AML-193 (cell line): ENCODE measurements around the gene CACNA2D3.

ENCODE experiments used
- DNase-seq, 2 experiments: peaks; one replicate each; lab custom pipeline; 2025; lab: John Stamatoyannopoulos, UW

CACNA2D3 gene

GRCh38 chr3:54676087-54676486 lies 553.7 kb downstream of the CACNA2D3 start:
- no peak for DNase-seq

GRCh38 chr3:54681706-54682105 lies 559.4 kb downstream of the CACNA2D3 start:
- DNase-seq: no peak

GRCh38 chr3:54685213-54685612 lies 562.9 kb downstream of the CACNA2D3 start:
- no peak for DNase-seq

- no peak for DNase-seq
These were observed 569.0 kb downstream of the CACNA2D3 start for GRCh38 chr3:54691289-54691771.

GRCh38 chr3:54696313-54696712 lies 574.0 kb downstream of the CACNA2D3 start:
- no peak for DNase-seq

GRCh38 chr3:54698054-54698453 lies 575.7 kb downstream of the CACNA2D3 start:
- no peak for DNase-seq

- no peak for DNase-seq
These were observed 581.6 kb downstream of the CACNA2D3 start for GRCh38 chr3:54703923-54704322.

GRCh38 chr3:54705730-54706129 lies 583.4 kb downstream of the CACNA2D3 start:
- no peak for DNase-seq

- no peak for DNase-seq
These were observed 584.4 kb downstream of the CACNA2D3 start for GRCh38 chr3:54706738-54707137.

- DNase-seq: no peak
These were observed 587.4 kb downstream of the CACNA2D3 start for GRCh38 chr3:54709785-54710184.

- no peak for DNase-seq
These were observed 588.6 kb downstream of the CACNA2D3 start for GRCh38 chr3:54710954-54711353.

GRCh38 chr3:54712539-54712938 lies 590.2 kb downstream of the CACNA2D3 start:
- no peak for DNase-seq

GRCh38 chr3:54713031-54713430 lies 590.7 kb downstream of the CACNA2D3 start:
- DNase-seq: no peak

GRCh38 chr3:54713455-54713854 lies 591.1 kb downstream of the CACNA2D3 start:
- no peak for DNase-seq

GRCh38 chr3:54714035-54714434 lies 591.7 kb downstream of the CACNA2D3 start:
- DNase-seq: no peak

GRCh38 chr3:54717506-54717905 lies 595.2 kb downstream of the CACNA2D3 start:
- no peak for DNase-seq

GRCh38 chr3:54719914-54720313 lies 597.6 kb downstream of the CACNA2D3 start:
- no peak for DNase-seq

GRCh38 chr3:54720604-54721003 lies 598.3 kb downstream of the CACNA2D3 start:
- DNase-seq: no peak

GRCh38 chr3:54731732-54732445 lies 609.5 kb downstream of the CACNA2D3 start:
- DNase-seq: no peak

- DNase-seq: no peak
These were observed 611.0 kb downstream of the CACNA2D3 start for GRCh38 chr3:54733106-54734006.

GRCh38 chr3:54736459-54736858 lies 614.1 kb downstream of the CACNA2D3 start:
- DNase-seq: no peak

GRCh38 chr3:54743755-54744154 lies 621.4 kb downstream of the CACNA2D3 start:
- DNase-seq: no peak

- DNase-seq: no peak
These were observed 621.9 kb downstream of the CACNA2D3 start for GRCh38 chr3:54744291-54744690.
